ENCODE data around the gene MACROD2.

- TF ChIP-seq CTCF (IDR thresholded peaks at IDR 0.05; ENCODE audit: insufficient read depth, low read length, poor library complexity, severe bottlenecking) (no peak), EZH2phosphoT487 (conservative IDR thresholded peaks at IDR 0.05; ENCODE audit: low read length) (no peak)
Observed at GRCh38 chr20:15144916-15145315, 1149.6 kb downstream of the MACROD2 start.
